HEK293 (cell line): ENCODE measurements around the gene PHACTR1.

ENCODE experiments used
- SP7 ChIP-seq: fragments of 450-650 bp; formaldehyde crosslinking; IDR thresholded peaks from 2 replicates; pipeline ENCODE4 v1.5.1; 2016; ENCODE audit warnings: missing biosample characterization, missing genetic modification characterization
- ZNF239 ChIP-seq: fragments of 450-650 bp; formaldehyde crosslinking; IDR thresholded peaks from 2 replicates; pipeline ENCODE4 v1.5.1; 2016; ENCODE audit warnings: missing biosample characterization, missing genetic modification characterization
- ZNF341 ChIP-seq: fragments of 450-650 bp; formaldehyde crosslinking; IDR thresholded peaks from 2 replicates; pipeline ENCODE4; 2016; ENCODE audit warnings: low read depth, missing biosample characterization, missing genetic modification characterization
- ZNF426 ChIP-seq: fragments of 450-650 bp; formaldehyde crosslinking; IDR thresholded peaks from 2 replicates; pipeline ENCODE4 v1.5.1; 2017; ENCODE audit warnings: missing biosample characterization, missing genetic modification characterization, mild to moderate bottlenecking, inconsistent platforms, moderate library complexity
- TF ChIP-seq, protein P1 (sequence below): fragments of 450-650 bp; formaldehyde crosslinking; IDR thresholded peaks from 2 replicates; pipeline ENCODE4 v1.5.1; 2016; ENCODE audit warnings: missing biosample characterization, missing genetic modification characterization, low read depth
- TF ChIP-seq, protein P2 (sequence below): fragments of 450-650 bp; formaldehyde crosslinking; IDR thresholded peaks from 2 replicates; pipeline ENCODE4 v1.5.1; 2016; ENCODE audit warnings: missing biosample characterization, missing genetic modification characterization
- TF ChIP-seq, protein P3 (sequence below): fragments of 450-650 bp; formaldehyde crosslinking; IDR thresholded peaks from 2 replicates; pipeline ENCODE4 v1.5.1; 2016; ENCODE audit warnings: missing biosample characterization, missing genetic modification characterization, low read depth

DNA sequence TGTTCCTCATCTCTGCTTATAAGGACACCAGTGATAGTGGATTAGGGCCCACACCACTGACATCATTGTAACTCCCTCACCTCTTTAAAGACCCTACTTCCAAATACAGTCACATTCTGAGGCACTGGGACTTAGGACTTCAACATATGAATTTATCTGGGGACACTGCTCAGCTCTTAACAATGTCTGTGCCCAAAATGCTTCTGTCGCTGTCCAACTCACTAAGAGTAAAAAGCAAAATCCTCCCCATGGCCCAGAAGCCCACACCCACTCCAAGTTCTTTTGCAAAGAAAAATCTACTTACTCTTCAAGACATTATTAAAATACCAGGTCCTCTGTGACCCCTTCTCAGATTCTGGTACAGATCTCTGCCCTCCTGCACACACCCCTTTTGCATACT lies 495.5 kb downstream of the PHACTR1 start:
- TF ChIP-seq ZNF239 (tag by site-specific recombination) (no peak), SP7 (tag by site-specific recombination) (no peak), ZNF341 (no peak), ZNF426 (tag by site-specific recombination) (no peak)
- TF ChIP-seq, protein P1, sequence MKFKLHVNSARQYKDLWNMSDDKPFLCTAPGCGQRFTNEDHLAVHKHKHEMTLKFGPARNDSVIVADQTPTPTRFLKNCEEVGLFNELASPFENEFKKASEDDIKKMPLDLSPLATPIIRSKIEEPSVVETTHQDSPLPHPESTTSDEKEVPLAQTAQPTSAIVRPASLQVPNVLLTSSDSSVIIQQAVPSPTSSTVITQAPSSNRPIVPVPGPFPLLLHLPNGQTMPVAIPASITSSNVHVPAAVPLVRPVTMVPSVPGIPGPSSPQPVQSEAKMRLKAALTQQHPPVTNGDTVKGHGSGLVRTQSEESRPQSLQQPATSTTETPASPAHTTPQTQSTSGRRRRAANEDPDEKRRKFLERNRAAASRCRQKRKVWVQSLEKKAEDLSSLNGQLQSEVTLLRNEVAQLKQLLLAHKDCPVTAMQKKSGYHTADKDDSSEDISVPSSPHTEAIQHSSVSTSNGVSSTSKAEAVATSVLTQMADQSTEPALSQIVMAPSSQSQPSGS (tag by site-specific recombination): no peak
- TF ChIP-seq, protein P2, sequence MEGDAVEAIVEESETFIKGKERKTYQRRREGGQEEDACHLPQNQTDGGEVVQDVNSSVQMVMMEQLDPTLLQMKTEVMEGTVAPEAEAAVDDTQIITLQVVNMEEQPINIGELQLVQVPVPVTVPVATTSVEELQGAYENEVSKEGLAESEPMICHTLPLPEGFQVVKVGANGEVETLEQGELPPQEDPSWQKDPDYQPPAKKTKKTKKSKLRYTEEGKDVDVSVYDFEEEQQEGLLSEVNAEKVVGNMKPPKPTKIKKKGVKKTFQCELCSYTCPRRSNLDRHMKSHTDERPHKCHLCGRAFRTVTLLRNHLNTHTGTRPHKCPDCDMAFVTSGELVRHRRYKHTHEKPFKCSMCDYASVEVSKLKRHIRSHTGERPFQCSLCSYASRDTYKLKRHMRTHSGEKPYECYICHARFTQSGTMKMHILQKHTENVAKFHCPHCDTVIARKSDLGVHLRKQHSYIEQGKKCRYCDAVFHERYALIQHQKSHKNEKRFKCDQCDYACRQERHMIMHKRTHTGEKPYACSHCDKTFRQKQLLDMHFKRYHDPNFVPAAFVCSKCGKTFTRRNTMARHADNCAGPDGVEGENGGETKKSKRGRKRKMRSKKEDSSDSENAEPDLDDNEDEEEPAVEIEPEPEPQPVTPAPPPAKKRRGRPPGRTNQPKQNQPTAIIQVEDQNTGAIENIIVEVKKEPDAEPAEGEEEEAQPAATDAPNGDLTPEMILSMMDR (tag by site-specific recombination): no peak
- TF ChIP-seq, protein P3, sequence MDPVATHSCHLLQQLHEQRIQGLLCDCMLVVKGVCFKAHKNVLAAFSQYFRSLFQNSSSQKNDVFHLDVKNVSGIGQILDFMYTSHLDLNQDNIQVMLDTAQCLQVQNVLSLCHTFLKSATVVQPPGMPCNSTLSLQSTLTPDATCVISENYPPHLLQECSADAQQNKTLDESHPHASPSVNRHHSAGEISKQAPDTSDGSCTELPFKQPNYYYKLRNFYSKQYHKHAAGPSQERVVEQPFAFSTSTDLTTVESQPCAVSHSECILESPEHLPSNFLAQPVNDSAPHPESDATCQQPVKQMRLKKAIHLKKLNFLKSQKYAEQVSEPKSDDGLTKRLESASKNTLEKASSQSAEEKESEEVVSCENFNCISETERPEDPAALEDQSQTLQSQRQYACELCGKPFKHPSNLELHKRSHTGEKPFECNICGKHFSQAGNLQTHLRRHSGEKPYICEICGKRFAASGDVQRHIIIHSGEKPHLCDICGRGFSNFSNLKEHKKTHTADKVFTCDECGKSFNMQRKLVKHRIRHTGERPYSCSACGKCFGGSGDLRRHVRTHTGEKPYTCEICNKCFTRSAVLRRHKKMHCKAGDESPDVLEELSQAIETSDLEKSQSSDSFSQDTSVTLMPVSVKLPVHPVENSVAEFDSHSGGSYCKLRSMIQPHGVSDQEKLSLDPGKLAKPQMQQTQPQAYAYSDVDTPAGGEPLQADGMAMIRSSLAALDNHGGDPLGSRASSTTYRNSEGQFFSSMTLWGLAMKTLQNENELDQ (tag by site-specific recombination): no peak
